NCI-H1092 (cell line): ENCODE results near the gene CCDC97.

Experiments used
- DNase-seq: peaks from one replicate; lab custom pipeline; 2025; lab: John Stamatoyannopoulos, UW

The CCDC97 gene

GRCh38 chr19:41320185-41320518, 10.2 kb downstream of the CCDC97 start:
- DNase-seq: no peak

GRCh38 chr19:41320568-41320967, 10.6 kb downstream of the CCDC97 start:
- no peak for DNase-seq

DNA sequence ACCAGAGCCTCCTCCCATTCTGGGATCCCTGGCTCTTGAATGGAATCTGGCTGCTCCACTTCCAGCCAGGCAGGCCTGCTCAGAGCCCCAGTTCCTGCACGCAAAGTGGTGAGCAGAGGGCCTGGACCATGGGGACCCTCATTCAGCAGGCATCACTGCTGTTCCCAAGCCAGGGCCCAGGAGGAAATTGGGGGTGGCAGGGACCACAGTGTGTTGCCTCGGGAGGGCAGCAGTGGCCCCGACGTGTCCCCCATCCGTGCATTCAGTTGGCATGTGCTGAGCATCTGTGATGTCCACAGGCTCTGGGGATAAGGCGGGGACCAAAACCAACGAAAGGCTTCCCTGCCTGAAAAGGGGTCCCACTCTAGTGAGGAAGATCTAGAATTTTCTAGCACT, 11.2 kb downstream of the CCDC97 start:
- DNase-seq: no peak

GRCh38 chr19:41321600-41322270, 11.8 kb downstream of the CCDC97 start:
- DNase-seq: no peak

DNA sequence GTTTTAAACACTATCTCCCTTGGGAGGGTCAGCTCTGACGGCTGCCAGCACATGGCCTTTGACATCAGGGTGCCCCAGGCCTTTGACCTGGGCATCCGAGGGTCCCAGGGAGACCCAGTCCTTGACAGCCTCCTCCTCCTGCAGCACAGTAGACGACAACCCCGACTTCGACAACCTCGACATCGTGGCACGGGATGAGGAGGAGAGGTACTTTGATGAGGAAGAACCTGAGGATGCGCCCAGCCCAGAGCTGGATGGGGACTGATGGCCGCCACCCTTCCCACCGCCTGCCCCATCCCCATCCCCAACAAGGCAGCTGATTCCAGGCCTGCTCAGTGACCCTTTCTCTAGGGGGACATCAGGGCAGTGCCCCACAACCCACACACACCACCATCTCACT, 12.5 kb downstream of the CCDC97 start:
- no peak for DNase-seq

DNA sequence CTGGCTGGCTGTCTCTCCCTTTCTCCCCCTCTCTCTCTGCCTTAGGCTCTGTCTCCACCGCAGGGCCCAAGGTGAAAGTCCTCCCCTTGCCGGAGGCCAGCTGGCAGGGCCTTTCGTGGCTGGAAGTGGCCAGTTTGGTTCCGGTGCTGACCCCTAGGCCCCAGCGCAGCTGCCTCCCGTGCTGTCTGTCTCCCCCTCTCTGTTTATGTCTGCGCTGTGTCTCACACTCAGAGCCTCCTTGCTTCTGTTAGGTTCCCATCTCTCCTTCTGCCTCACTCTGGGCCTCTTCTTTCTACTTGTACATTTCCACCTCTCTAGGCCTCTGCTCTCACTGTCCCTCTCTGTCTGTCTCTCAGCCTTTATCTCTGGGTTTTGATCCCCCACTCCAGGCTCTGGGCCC, 13.1 kb downstream of the CCDC97 start:
- DNase-seq: no peak

- DNase-seq: no peak
Observed at GRCh38 chr19:41323430-41324125, 13.6 kb downstream of the CCDC97 start.

DNA sequence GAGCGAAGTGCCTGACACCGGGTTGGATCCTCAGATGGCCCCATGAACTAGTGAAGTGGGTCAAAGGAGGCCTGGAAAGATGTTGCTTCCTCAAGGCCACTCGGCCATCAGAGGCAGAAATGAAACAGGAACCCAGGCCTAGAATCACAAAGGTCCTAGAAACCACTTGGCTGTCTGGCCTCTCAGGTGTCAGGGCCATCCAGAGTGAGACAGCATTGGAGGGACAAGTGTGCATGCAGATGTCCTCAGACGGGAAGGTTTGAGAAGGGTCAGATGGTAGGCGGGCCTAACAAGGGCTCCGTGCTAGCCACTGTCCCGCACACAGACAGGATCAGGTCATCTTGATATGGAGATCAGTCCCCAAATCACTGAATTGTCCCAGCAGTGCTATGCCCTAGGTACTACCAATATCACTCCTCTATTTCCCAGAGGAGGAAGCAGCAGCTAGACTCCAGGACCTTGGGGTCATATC, 14.3 kb downstream of the CCDC97 start:
- DNase-seq: no peak

- no peak for DNase-seq
Observed at GRCh38 chr19:41324921-41325639, 15.1 kb downstream of the CCDC97 start.

DNA sequence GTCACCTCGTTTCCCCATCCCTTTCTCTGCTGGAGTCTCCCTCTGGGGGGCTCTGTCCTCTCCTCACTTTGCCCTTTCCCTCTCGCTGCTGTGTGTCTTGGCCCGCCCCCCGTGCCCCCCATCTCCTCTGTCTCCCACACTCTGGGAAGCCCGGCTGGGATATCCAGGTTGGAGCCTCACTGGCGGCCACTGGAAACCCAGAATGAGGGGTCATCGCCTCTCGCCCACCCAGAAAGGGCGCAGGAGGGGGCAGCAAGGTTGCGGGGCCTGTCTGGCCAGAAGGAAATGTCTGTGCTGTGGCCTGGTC, 15.6 kb downstream of the CCDC97 start:
- DNase-seq: no peak

DNA sequence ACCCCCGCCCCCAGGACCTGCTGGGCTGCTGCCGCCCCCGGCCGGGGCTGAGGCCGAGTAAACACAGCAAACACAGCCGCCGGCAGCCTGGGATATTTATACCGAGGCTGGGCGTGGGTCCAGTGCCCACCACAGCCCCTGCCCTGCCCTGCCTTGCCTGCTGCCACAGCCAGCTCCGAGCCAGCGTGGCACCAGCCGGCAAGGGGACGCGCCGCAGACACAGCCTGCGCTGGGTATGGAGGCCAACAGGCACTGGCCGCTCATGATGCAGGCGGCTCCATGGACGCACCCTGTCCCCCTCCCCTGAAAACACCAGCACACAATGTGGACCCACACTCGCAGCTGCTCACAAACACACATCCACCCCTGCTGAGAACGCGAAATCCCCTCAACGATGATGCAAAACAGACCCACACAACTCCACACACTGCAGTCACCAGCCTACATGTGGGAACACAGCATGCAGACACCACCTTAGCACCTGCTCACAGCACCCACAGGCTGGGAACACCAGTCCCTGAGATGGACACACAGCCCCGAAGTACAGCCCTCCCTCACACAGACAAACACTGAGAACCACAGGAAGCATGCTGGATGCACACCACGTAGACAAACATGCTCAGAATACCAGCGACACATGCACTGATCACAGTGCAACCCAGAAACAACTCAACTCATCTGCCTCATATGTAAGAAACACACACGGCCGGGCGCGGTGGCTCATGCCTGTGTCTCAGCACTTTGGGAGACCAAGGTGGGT, 16.2 kb downstream of the CCDC97 start:
- DNase-seq: no peak

GRCh38 chr19:41327076-41327575, 17.2 kb downstream of the CCDC97 start:
- DNase-seq: no peak

GRCh38 chr19:41327576-41328156, 17.7 kb downstream of the CCDC97 start:
- DNase-seq: no peak

GRCh38 chr19:41328157-41328841, 18.3 kb downstream of the CCDC97 start:
- no peak for DNase-seq

DNA sequence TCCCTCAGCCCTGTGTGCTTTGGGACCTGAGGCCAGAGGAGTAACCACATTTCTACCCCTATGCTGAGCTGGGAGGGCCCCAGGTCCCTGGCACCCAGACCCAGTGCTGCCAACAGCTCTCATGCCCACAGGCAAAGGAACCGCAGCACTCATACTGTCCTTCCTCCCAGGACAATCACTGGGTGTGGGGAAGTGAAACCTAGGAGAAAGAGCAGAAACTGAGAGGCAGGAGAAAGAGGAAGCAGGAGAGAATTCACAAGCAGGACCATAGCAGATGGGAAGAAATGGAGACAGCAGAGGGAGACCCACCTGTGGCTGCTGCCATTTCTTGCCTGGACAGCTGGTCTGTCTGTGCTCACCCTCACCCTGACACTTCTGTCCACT, 18.9 kb downstream of the CCDC97 start:
- no peak for DNase-seq

GRCh38 chr19:41330481-41330880, 20.5 kb downstream of the CCDC97 start:
- no peak for DNase-seq

DNA sequence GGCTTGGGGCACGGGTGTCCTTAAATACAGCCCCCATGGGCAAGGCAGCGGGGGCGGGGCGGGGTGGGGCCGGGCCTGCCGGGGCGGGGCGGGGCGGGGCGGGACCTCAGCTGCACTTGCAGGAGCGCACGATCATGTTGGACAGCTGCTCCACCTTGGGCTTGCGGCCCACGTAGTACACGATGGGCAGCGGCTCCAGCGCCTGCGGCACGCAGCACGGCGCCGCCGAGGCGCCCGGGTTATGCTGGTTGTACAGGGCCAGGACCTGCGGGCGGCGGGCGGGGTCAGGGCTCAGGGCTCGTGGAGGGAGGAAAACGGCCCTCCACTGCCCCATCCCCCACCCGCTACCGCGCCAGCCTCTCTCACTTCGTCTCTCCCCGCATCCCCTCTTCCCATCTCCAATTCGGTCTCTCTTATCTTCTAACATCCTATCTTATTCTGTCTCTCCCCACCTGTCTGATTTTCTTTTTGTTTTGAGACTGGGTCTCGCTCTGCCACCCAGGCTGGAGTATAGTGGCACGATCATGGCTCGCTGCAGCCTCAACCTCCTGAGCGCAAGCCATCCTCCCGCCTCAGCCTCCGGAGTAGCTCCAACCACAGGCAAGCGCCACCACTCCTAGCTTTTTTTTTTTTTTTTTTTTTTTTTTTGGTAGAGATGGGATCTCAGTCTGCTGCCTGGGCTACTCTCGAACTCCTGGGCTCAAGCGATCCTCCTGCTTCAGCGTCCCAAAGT, 21.1 kb downstream of the CCDC97 start:
- DNase-seq: no peak

DNA sequence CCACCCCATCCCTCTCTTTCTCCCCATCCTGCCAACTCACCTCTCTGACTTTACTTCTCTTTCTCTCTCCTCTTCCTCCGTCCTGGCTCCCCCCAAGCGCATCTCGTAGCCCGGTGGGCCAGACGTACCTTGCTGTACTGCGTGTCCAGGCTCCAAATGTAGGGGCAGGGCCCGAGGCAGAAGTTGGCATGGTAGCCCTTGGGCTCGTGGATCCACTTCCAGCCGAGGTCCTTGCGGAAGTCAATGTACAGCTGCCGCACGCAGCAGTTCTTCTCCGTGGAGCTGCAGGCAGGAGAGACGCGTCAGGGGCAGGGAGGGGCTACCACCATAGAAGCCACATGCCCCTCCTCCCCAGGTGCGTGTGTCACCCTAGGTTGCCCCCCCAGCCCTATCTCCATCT, 22.0 kb downstream of the CCDC97 start:
- DNase-seq: no peak

DNA sequence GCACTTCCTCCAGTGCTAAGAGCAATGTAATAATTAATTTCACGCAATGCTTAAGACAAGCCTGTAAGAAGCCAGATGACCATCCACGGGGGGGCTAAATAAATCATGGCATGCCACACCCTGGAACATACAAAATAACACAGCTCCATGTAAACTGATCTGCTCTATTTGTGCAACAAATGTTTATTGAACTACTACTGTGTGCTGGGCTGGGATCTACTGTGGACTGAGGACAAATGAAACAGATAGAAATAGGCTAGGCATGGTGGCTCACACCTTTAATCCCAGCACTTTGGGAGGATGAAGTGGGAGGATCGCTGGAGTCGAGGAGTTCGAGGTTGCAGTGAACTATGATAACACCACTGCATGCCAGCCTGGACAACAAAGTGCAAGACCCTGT, 22.5 kb downstream of the CCDC97 start:
- DNase-seq: no peak

DNA sequence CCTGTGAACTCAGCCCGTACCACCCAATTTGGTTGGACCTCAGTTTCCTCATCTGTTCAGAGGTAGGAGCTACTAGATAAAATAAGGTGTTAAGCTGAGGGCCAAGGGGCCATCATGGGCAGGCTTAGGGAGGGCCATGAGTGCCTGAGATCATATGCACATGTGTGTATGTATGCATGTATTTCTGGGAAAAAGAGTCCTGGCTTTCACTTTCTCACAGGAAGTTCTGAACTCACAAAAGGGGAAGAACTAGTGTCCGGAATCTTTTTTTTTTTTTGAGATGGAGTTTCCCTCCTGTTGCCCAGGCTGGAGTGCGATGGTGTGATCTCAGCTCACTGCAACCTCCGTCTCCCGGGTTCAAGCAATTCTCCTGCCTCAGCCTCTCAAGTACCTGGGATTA, 24.8 kb downstream of the CCDC97 start:
- no peak for DNase-seq

DNA sequence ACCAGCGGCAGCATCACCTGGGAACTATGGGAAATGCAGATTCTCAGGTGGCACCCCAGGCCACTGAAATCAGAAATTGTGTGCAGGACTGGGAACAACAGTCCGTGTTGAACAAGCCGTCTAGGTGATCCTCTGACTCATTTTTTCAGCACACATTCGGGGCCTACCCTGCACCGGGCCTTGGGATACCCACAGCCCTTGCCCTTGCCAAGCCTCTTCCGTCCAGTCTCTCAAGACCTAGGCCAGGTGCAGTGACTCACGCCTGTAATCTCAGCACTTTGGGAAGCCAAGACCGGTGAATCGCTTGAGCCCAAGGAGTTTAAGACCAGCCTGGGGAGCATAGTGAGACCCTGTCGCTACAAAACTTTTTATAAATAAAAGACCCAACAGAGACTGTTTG, 25.5 kb downstream of the CCDC97 start:
- DNase-seq: no peak
